Erythroblast (primary cell): ENCODE measurements around the gene PLIN4.

Experiments used
- GATA1 ChIP-seq: IDR thresholded peaks from 2 replicates; pipeline ENCODE4 v1.6.1; 2011; ENCODE audit warnings: low read depth, mild to moderate bottlenecking, control low read depth, low read length, moderate library complexity
- POLR2A ChIP-seq: IDR thresholded peaks from 2 replicates; pipeline ENCODE4 v1.6.1; 2011; ENCODE audit warnings: mild to moderate bottlenecking, low read length

GRCh38 chr19:4519521-4520277 is 1.4 kb upstream of the PLIN4 start:
- TF ChIP-seq POLR2A (no peak), GATA1 (no peak)
